HG02588 (cell line): ENCODE results near the gene PCNX1.
A peak's percentile ranks its signal among the peaks of the same experiment; 100 is the strongest.

Source experiments
- ATAC-seq: cut with Tn5 transposase; IDR thresholded peaks from one replicate; pipeline ENCODE4 v1.9.1; 2021; ENCODE audit warnings: mild to moderate bottlenecking, moderate library complexity; ENCODE audit not compliant: unreplicated experiment

The PCNX1 gene

GRCh38 chr14:70888681-70889175 is 18.5 kb upstream of the PCNX1 start:
- no peak for ATAC-seq

GRCh38 chr14:70889555-70889954 is 17.7 kb upstream of the PCNX1 start:
- ATAC-seq, result no peak

GRCh38 chr14:70890826-70891659 is 16.2 kb upstream of the PCNX1 start:
- ATAC-seq, result no peak

- no peak for ATAC-seq
Observed at GRCh38 chr14:70891737-70892136, 15.5 kb upstream of the PCNX1 start.

GRCh38 chr14:70893062-70893845 is 14.0 kb upstream of the PCNX1 start:
- no peak for ATAC-seq

GRCh38 chr14:70893858-70894291 is 13.4 kb upstream of the PCNX1 start:
- no peak for ATAC-seq

GRCh38 chr14:70894868-70895267 is 12.4 kb upstream of the PCNX1 start:
- no peak for ATAC-seq

GRCh38 chr14:70896317-70896716 is 10.9 kb upstream of the PCNX1 start:
- no peak for ATAC-seq

GRCh38 chr14:70896981-70897380 is 10.3 kb upstream of the PCNX1 start:
- no peak for ATAC-seq

- no peak for ATAC-seq
Observed at GRCh38 chr14:70897464-70897863, 9.8 kb upstream of the PCNX1 start.

GRCh38 chr14:70898111-70898745 is 9.0 kb upstream of the PCNX1 start:
- no peak for ATAC-seq

- no peak for ATAC-seq
Observed at GRCh38 chr14:70901269-70901668, 6.0 kb upstream of the PCNX1 start.

- ATAC-seq, result no peak
Observed at GRCh38 chr14:70902184-70902583, 5.1 kb upstream of the PCNX1 start.

- ATAC-seq, result no peak
Observed at GRCh38 chr14:70904373-70904772, 2.9 kb upstream of the PCNX1 start.

- ATAC-seq, result no peak
Observed at GRCh38 chr14:70905301-70905700, 2.0 kb upstream of the PCNX1 start.

- ATAC-seq, result no peak
Observed at GRCh38 chr14:70906793-70907175, 475 bp upstream of the PCNX1 start.

GRCh38 chr14:70907996-70908934 is 1.0 kb downstream of the PCNX1 start:
- ATAC-seq, result peak; percentile 20

- ATAC-seq, result no peak
Observed at GRCh38 chr14:70908935-70909641, 1.8 kb downstream of the PCNX1 start.

GRCh38 chr14:70909733-70910614 is 2.7 kb downstream of the PCNX1 start:
- ATAC-seq, result no peak
